ENCODE data around the gene PRDM9. TPM values are rescaled to one million over a fixed set of nuclear protein-coding genes. Genes with fewer than 3 reads are reported as not detected.

The PRDM9 gene
- total RNA-seq, 2 experiments from 2014 or later: not detected

DNA sequence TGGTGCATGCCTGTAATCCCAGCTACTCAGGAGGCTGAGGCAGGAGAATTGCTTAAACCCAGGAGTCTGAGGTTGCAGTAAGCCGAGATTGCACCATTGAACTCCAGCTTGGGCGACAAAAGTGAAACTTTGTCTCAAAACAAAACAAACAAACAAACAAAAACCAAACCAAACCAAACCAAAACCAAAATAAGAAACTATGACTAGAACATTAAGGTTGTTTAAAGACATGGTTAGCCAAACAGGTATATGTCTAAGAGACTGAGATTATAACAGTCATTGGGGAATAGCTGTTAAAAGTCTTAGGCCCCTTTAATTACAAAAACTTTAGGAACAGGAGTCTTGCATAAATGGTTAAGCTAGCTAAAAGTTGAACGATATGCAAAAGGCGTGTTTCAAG is 63.6 kb downstream of the PRDM9 start:
- DNase-seq (ENCODE audit: low spot score): no peak
- no peaks in the 10 kb centered on the region for H3K36me3 ChIP-seq (ENCODE audit: insufficient read depth, low read length)
- no peak overlapping the region for H3K27ac ChIP-seq (ENCODE audit: low read depth, low read length, poor library complexity, severe bottlenecking)
- BruUV-seq (replicated peaks): no TSS peak
- TF ChIP-seq EZH2phosphoT487 (IDR thresholded peaks at IDR 0.05; ENCODE audit: borderline replicate concordance, low read depth, low read length): no peak
- TF ChIP-seq, protein P1, sequence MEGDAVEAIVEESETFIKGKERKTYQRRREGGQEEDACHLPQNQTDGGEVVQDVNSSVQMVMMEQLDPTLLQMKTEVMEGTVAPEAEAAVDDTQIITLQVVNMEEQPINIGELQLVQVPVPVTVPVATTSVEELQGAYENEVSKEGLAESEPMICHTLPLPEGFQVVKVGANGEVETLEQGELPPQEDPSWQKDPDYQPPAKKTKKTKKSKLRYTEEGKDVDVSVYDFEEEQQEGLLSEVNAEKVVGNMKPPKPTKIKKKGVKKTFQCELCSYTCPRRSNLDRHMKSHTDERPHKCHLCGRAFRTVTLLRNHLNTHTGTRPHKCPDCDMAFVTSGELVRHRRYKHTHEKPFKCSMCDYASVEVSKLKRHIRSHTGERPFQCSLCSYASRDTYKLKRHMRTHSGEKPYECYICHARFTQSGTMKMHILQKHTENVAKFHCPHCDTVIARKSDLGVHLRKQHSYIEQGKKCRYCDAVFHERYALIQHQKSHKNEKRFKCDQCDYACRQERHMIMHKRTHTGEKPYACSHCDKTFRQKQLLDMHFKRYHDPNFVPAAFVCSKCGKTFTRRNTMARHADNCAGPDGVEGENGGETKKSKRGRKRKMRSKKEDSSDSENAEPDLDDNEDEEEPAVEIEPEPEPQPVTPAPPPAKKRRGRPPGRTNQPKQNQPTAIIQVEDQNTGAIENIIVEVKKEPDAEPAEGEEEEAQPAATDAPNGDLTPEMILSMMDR (conservative IDR thresholded peaks at IDR 0.05; ENCODE audit: low read length): no peak
- no peak overlapping the region for H3K4me2 ChIP-seq (ENCODE audit: low read length)
- POLR2A ChIA-PET: no interaction called here
- intact Hi-C loops (cut with micrococcal nuclease; ENCODE audit: unreplicated experiment): no loop called here
- no peaks in the 10 kb centered on the region for H4K20me1 ChIP-seq (ENCODE audit: insufficient read depth, low read length)
- no peaks in the 10 kb centered on the region for H3K9me2 ChIP-seq (ENCODE audit: insufficient read depth, low read length)
- no peak overlapping the region for H3K4me3 ChIP-seq (ENCODE audit: low read depth, low read length, poor library complexity, severe bottlenecking)
- H2AFZ ChIP-seq (ENCODE audit: low read length): no peak overlapping the region
- no peaks in the 10 kb centered on the region for H3K4me1 ChIP-seq (ENCODE audit: insufficient read depth, low read length, poor library complexity, severe bottlenecking)
- CTCF ChIA-PET (ENCODE audit: unreplicated experiment): no interaction called here
- no peaks in the 10 kb centered on the region for H3K79me2 ChIP-seq (ENCODE audit: insufficient read depth, low read depth, low read length)
- H3K9me3 ChIP-seq (ENCODE audit: low read length): no peaks in the 10 kb centered on the region
